ENCODE data around the gene JAKMIP1.

DNA sequence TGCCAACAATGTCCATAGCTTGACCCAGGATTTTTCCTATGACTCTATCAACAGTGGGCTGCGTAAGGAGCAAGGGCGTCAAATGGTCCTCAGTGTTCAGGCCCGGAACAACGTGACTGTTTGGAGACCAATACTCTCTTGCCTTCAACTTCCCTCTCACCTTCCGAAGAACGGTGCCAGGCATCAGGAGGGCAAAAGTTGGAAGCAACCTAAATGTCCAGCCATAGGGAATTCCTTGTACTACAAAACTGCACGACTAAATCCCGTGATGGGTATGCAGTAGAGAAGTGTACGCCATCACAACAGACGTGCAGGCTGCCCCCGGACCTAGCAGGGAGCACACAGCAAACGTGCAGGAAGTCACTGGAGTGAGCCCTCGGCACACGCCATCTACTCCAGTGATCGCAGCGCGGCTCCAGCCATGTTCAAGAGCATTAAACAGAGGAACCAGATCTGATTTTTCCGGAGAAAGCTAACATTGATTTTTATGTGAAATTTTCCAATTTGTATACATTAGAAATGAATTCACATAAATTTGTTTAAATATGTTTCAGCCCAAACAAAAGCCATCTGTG, 79.0 kb downstream of the JAKMIP1 start:
- no peak for TF ChIP-seq JUNB (CRISPR knock-in tag; IDR thresholded peaks at IDR 0.05; ENCODE audit: borderline replicate concordance)
- TF ChIP-seq HMG20A (CRISPR knock-in tag; IDR thresholded peaks at IDR 0.05; ENCODE audit: borderline replicate concordance) = no peak
- no peak for TF ChIP-seq ZNF747 (CRISPR knock-in tag; IDR thresholded peaks at IDR 0.05; ENCODE audit: borderline replicate concordance)
- no peak for TF ChIP-seq CAMTA2 (CRISPR knock-in tag; IDR thresholded peaks at IDR 0.05; ENCODE audit: borderline replicate concordance)
- TF ChIP-seq KDM5B (CRISPR knock-in tag; IDR thresholded peaks at IDR 0.05; ENCODE audit: borderline replicate concordance) = no peak
- TF ChIP-seq ARHGAP35 (CRISPR knock-in tag; IDR thresholded peaks at IDR 0.05; ENCODE audit: borderline replicate concordance) = no peak
- TF ChIP-seq ARNTL (CRISPR knock-in tag; IDR thresholded peaks at IDR 0.05) = no peak
- TF ChIP-seq, protein P1, sequence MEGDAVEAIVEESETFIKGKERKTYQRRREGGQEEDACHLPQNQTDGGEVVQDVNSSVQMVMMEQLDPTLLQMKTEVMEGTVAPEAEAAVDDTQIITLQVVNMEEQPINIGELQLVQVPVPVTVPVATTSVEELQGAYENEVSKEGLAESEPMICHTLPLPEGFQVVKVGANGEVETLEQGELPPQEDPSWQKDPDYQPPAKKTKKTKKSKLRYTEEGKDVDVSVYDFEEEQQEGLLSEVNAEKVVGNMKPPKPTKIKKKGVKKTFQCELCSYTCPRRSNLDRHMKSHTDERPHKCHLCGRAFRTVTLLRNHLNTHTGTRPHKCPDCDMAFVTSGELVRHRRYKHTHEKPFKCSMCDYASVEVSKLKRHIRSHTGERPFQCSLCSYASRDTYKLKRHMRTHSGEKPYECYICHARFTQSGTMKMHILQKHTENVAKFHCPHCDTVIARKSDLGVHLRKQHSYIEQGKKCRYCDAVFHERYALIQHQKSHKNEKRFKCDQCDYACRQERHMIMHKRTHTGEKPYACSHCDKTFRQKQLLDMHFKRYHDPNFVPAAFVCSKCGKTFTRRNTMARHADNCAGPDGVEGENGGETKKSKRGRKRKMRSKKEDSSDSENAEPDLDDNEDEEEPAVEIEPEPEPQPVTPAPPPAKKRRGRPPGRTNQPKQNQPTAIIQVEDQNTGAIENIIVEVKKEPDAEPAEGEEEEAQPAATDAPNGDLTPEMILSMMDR (CRISPR knock-in tag; IDR thresholded peaks at IDR 0.05) = no peak
- TF ChIP-seq ZFX (CRISPR knock-in tag; IDR thresholded peaks at IDR 0.05; ENCODE audit: low read depth) = no peak
